Effector memory CD4-positive, alpha-beta T cell (primary cell): ENCODE measurements around the gene GUCY1A2.

Source experiments
- DNase-seq, 3 donors: peaks; one replicate each; pipeline ENCODE4 v3.0.0-alpha.2; 2020
- H3K27ac ChIP-seq: 2 replicates; pipeline ENCODE4 v1.7.0; 2013; ENCODE audit warnings: mild to moderate bottlenecking, low read length, moderate library complexity; ENCODE audit not compliant: insufficient read depth, poor library complexity, severe bottlenecking
- H3K27me3 ChIP-seq: replicated peaks from 2 replicates; pipeline ENCODE4 v1.7.0; 2013; ENCODE audit warnings: mild to moderate bottlenecking, low read length; ENCODE audit not compliant: insufficient read depth, control insufficient read depth, poor library complexity, severe bottlenecking
- H3K36me3 ChIP-seq: 2 replicates; pipeline ENCODE4 v1.7.0; 2013; ENCODE audit warnings: mild to moderate bottlenecking, low read length, moderate library complexity; ENCODE audit not compliant: control insufficient read depth, insufficient read depth
- H3K4me1 ChIP-seq: 2 replicates; pipeline ENCODE4 v1.7.0; 2013; ENCODE audit warnings: low read length, mild to moderate bottlenecking; ENCODE audit not compliant: control insufficient read depth, insufficient read depth, poor library complexity, severe bottlenecking
- H3K4me3 ChIP-seq: 2 replicates; pipeline ENCODE4 v1.7.0; 2013; ENCODE audit warnings: low read length, low read depth, mild to moderate bottlenecking; ENCODE audit not compliant: insufficient read depth, poor library complexity, severe bottlenecking
- H3K9me3 ChIP-seq: 2 replicates; pipeline ENCODE4 v1.7.0; 2013; ENCODE audit warnings: mild to moderate bottlenecking, low read length, moderate library complexity; ENCODE audit not compliant: control insufficient read depth

The GUCY1A2 gene

DNA sequence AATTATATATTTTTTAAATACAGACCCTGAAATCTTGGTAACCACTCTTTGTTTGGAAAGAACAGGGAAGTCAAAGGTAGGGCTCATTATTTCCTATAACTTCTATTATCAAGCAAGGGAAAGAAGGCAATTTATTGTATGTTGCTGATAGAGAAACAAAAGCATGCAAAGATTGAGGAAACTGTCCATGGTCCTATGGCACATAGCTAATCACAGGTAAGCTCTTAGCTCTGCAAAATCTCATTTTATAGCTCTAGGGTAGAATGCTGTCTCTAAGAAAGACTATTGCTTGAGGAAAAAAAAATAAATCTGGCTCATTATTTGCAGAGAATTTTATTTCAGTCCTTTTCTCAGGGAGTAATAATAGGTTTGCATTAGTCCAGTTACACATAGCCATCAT, 7.4 kb upstream of the GUCY1A2 start:
- Histone ChIP-seq H3K4me1 (no peaks in the 10 kb centered on the region), H3K27me3 (no peaks in the 10 kb centered on the region), H3K27ac (no peak overlapping the region), H3K9me3 (no peaks in the 10 kb centered on the region), H3K36me3 (no peaks in the 10 kb centered on the region), H3K4me3 (no peak overlapping the region)
- DNase-seq, result no peak

DNA sequence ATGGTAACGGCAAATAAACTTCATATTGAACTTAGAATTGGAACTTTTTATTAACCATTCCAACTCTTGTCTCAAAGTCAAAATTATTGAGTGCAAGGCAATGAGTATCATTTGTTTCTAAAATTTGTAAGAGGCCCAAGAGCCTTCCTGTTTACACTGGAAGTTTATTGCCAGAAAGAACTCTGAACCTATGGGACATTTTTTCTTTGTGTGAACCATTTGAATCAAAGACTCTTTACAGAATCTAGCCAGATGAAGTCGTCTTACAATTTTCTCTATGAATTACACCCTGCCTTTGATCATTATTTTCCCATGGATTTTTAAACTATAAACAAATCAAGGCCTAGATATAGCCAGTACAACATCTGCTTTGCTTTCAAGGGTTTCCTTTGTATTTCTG, 2.3 kb upstream of the GUCY1A2 start:
- no peak for DNase-seq
- Histone ChIP-seq H3K4me3 (no peak overlapping the region), H3K4me1 (no peaks in the 10 kb centered on the region), H3K27ac (no peak overlapping the region), H3K27me3 (peaks cover 7% of the 10 kb centered on the region), H3K36me3 (no peaks in the 10 kb centered on the region), H3K9me3 (no peaks in the 10 kb centered on the region)

DNA sequence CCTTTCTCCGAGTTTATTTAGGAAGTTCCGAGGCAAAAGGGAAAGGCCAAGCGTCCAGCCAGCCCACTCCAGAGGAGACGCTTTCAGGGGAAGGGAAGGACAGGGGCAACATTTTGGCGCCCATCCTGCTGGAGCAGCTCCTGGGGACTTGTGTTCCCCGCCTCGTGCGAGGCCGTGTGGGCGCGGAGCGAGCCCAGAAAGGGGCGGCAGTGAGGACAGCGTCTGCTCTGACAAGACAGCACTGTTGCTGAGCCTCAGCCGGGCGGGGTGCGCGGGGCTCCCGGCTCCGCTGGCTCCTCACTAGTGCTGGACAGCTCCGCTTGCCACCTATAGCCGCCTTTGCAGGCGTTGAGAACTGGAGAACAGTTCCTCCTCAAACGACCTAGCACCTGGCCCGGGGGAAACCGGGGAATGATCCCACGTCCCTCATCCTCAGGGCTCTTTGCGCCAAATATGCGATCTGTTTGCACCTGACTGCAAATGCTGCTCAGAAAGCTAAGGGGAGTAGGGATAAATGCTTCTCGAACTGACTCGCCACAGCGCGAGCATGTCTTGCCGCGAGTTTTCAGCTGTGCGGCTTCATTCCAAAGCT, 722 bp upstream of the GUCY1A2 start:
- no peak overlapping the region for H3K27ac ChIP-seq
- no peak for DNase-seq
- peaks cover 7% of the 10 kb centered on the region for H3K27me3 ChIP-seq
- no peaks in the 10 kb centered on the region for H3K4me1 ChIP-seq
- H3K4me3 ChIP-seq, result no peak overlapping the region
- H3K36me3 ChIP-seq, result no peaks in the 10 kb centered on the region
- H3K9me3 ChIP-seq, result no peaks in the 10 kb centered on the region

DNA sequence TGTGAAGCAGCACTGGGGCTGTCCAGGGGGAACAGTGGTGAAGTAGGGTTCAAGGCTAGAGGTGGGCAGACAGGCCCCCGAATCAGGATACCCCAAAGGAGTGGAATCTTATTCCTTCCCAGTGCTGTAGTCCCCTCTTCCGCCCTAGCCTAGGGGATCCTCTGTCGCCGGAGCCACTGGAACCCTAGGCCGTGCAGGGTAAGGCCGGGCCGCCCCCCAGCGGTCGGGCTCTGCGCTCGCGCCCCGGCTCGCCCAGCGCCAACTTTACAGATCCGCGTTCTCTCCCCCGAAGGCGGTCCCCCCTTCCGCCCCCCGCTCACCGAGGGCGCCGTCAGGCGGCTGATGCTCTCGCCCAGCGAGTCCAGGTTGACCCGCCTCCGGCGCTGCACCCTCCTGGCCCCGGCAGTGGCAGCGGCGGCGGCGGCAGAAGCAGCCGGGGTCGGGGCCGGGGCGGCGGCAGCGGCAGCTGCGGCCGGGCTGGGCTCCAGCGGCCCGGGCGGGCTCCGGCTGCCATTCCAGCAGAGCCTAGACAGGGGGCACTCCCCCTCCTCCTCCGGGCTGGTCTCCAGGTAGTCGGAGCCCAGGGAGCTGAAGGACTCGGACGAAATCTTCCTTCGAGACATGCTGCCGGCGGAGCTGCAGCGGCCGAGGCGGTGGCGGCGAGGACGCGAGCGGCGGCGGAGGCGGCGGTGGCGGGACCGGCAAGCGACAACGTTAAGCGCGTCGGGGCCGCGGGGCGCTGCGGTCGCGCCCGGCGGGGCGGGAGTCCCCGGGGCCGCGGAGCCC, 650 bp downstream of the GUCY1A2 start:
- Histone ChIP-seq H3K4me1 (no peaks in the 10 kb centered on the region), H3K27me3 (peaks cover 7% of the 10 kb centered on the region), H3K4me3 (no peak overlapping the region), H3K9me3 (no peaks in the 10 kb centered on the region), H3K27ac (no peak overlapping the region), H3K36me3 (no peaks in the 10 kb centered on the region)
- no peak for DNase-seq

DNA sequence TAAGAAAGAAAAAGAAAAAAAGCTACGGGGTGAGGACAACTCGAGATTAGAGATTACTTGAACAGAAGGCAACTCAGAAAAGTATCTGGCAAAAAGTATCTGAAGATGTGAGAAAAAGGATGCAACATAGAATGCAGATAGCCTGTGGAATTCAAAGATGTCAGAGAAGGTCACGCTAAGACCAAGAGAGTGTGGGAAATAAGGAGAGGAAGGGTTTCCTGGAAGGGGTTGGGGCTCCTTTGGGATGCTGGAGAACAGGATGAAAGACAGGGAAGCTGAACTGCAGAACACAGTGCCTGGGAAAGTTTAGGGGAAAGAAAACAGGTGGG, 1.2 kb downstream of the GUCY1A2 start:
- H3K9me3 ChIP-seq, result no peaks in the 10 kb centered on the region
- no peaks in the 10 kb centered on the region for H3K4me1 ChIP-seq
- H3K36me3 ChIP-seq, result no peaks in the 10 kb centered on the region
- no peak overlapping the region for H3K4me3 ChIP-seq
- H3K27me3 ChIP-seq, result peaks cover 7% of the 10 kb centered on the region
- H3K27ac ChIP-seq, result no peak overlapping the region
- DNase-seq, result no peak

DNA sequence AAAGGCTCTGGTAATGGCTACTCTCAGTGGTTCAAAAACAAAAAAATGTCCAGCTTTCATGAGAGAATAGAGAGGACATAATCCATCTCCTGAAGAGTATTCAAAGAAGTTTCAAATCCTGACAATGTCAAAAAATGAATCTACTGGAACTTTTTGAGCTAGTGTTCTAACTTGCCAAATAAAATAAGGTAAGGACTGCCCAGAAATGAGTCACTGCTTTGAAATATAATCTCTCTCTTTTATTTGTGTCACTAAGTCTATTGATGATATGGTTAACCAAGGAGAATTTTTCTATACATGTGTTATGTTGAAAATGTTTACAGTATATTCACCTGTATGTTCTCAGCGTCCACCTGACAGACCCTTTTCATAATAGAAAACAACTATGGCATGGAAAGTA, 3.4 kb downstream of the GUCY1A2 start:
- H3K4me3 ChIP-seq, result no peak overlapping the region
- no peaks in the 10 kb centered on the region for H3K4me1 ChIP-seq
- H3K27ac ChIP-seq, result no peak overlapping the region
- no peaks in the 10 kb centered on the region for H3K36me3 ChIP-seq
- no peaks in the 10 kb centered on the region for H3K9me3 ChIP-seq
- peaks cover 7% of the 10 kb centered on the region for H3K27me3 ChIP-seq
- DNase-seq, result no peak

DNA sequence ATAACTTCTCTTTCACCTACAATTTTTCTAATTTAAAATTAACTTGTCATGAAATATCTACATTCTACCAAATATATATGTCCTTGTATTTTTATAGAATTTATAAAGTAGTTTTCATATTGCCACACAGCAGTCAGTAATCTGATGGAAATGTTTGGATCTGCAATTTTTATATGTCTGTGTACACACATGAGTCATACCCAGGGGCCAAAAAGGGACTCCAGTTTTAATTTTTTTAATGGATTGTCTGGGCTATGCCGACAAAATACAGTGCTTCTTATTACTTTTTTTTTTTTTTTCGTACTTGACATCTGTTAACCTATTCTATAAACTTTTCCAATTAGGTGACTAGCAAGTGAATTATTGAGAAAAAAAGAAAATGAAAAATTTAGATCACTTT, 6.3 kb downstream of the GUCY1A2 start:
- no peak overlapping the region for H3K4me3 ChIP-seq
- no peak for DNase-seq
- H3K36me3 ChIP-seq, result no peaks in the 10 kb centered on the region
- no peaks in the 10 kb centered on the region for H3K9me3 ChIP-seq
- H3K27me3 ChIP-seq, result peaks cover under 1% of the 10 kb centered on the region
- no peak overlapping the region for H3K27ac ChIP-seq
- no peaks in the 10 kb centered on the region for H3K4me1 ChIP-seq

DNA sequence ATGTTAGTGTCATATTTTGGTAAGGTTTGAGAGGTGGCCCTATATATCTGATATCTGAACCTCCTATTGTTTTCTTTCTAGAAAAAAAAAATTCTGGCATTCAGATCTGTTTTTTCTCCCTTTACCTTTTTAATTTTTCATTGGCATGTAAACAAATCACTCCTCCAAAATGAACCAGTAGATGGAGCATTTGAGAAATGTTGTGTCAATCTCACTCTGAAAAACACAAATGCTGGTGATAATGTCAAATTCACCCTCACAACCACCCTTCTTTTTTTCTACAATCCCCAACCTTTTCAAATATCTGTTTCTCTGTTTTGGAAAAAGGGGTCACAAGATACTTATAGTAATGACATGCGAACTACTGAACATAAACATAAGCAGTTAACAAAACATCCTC, 9.1 kb downstream of the GUCY1A2 start:
- no peak for DNase-seq
- Histone ChIP-seq H3K27ac (no peak overlapping the region), H3K4me3 (no peak overlapping the region), H3K4me1 (no peaks in the 10 kb centered on the region), H3K9me3 (no peaks in the 10 kb centered on the region), H3K27me3 (no peaks in the 10 kb centered on the region), H3K36me3 (no peaks in the 10 kb centered on the region)

DNA sequence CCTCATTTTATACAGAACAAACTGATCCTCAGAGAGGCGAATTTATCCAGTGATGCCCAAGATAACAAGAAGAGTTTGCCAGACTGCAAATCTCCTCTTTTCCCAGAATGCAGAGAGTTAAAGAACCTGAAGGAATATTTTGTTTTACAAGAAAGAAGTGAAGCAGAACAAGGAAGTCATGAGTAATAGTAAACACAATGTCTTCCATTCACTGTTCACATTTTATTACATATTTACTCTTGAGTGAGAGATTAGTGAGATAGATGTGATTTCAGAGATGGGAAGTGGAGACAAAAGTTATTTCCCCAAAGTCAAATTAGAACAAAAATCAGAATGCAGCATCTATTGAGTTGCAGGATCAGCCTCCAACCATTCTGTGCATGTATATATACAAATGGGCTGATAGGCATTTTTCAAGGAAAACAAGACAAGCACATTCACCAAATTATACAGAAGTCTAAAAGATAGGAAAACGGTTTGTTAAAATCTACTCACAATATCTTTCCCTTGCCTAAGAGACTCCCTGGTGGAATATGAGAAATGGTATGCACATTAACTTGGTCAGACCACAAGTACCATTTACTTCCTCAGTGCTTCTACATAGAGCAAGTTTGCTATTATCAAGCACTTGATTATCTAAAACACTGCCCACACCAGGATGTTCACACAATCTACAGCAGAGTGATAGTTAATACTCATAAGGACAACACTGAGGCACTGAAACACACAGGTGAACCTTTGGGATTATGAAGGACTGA, 12.0 kb downstream of the GUCY1A2 start:
- no peak for DNase-seq

DNA sequence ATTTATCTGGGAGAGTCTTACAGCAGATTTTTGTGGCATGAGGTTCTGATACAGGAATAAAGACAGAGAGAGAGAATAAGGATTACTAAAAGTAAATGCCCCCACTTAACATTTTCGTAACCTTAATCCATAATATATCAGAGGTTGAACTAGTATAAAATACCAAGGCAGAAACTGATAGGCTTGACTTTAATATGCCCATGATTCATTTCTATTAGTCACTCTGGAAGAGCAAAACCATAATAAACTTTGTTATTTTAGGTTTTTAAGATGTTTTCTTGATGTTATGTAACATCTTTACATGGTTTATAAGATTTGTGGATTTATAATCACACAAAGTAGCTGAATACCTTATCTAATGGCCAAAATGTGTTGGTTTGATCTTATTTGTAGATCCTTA, 19.1 kb downstream of the GUCY1A2 start:
- no peaks in the 10 kb centered on the region for H3K27me3 ChIP-seq
- no peak overlapping the region for H3K4me3 ChIP-seq
- no peaks in the 10 kb centered on the region for H3K9me3 ChIP-seq
- no peaks in the 10 kb centered on the region for H3K4me1 ChIP-seq
- H3K36me3 ChIP-seq, result no peaks in the 10 kb centered on the region
- no peak overlapping the region for H3K27ac ChIP-seq
- DNase-seq, result no peak

More for the DNA sequence above, 12.0 kb downstream of the GUCY1A2 start:
- Histone ChIP-seq H3K36me3 (no peaks in the 10 kb centered on the region), H3K4me1 (no peaks in the 10 kb centered on the region), H3K27me3 (no peaks in the 10 kb centered on the region), H3K27ac (no peak overlapping the region), H3K4me3 (no peak overlapping the region), H3K9me3 (no peaks in the 10 kb centered on the region)
